IMR-90 (cell line): ENCODE results near the gene SIPA1. TPM values are rescaled to one million over a fixed set of nuclear protein-coding genes. Genes with fewer than 3 reads are reported as not detected.

Experiments used
- ATAC-seq: fragments of 200-7000 bp; cut with Tn5 transposase; 2 replicates; pipeline ENCODE4 v1.9.1; 2020; ENCODE audit warnings: low read depth, mild to moderate bottlenecking, moderate library complexity
- BruUV-seq: library from RNA; stranded (reverse); fragments of 400-500 nt; replicated peaks from 2 replicates; lab custom pipeline; 2021; lab: Mats Ljungman, UMichigan
- CTCF ChIA-PET: fragments of 300-600 bp; formaldehyde crosslinking; extraction: SDS; loops from one replicate; lab custom pipeline; 2021; ENCODE audit warnings: antibody characterized with exemption; lab: Yijun Ruan, JAX
- POLR2A ChIA-PET: fragments of 300-600 bp; sonication (Branson Sonifier 250); formaldehyde crosslinking; loops from one replicate; lab custom pipeline; 2022; ENCODE audit warnings: antibody characterized with exemption; ENCODE audit not compliant: unreplicated experiment; lab: Charles Lee
- DNase-seq: peaks from one replicate; pipeline ENCODE4 v3.0.0; 2013
- H2AFZ ChIP-seq: replicated peaks from 2 replicates; pipeline ENCODE3; 2013; ENCODE audit warnings: low read length, mild to moderate bottlenecking; ENCODE audit not compliant: poor library complexity
- H2AK5ac ChIP-seq: 2 replicates; pipeline ENCODE4 v1.6.1; 2013; ENCODE audit warnings: low read depth, low read length, inconsistent platforms
- H2AK9ac ChIP-seq: replicated peaks from 2 replicates; pipeline ENCODE3; 2013; ENCODE audit warnings: mild to moderate bottlenecking, low read depth, low read length, moderate library complexity; ENCODE audit not compliant: poor library complexity
- H2BK120ac ChIP-seq: 2 replicates; pipeline ENCODE4 v1.6.1; 2013; ENCODE audit warnings: low read depth, low read length, inconsistent platforms
- H2BK15ac ChIP-seq: 3 replicates; pipeline ENCODE4 v1.6.1; 2013; ENCODE audit warnings: low read depth, low read length, inconsistent platforms
- H2BK20ac ChIP-seq: 2 replicates; pipeline ENCODE4 v1.6.1; 2013; ENCODE audit warnings: low read depth, mild to moderate bottlenecking, inconsistent platforms, low read length, moderate library complexity
- H2BK5ac ChIP-seq: 2 replicates; pipeline ENCODE4 v1.6.1; 2013; ENCODE audit warnings: mild to moderate bottlenecking, low read depth, low read length, inconsistent platforms; ENCODE audit not compliant: poor library complexity, severe bottlenecking
- H3K14ac ChIP-seq: replicated peaks from 2 replicates; pipeline ENCODE4 v1.6.1; 2013; ENCODE audit warnings: low read depth, low read length, inconsistent platforms
- H3K18ac ChIP-seq: 2 replicates; pipeline ENCODE4 v1.6.1; 2013; ENCODE audit warnings: low read depth, low read length, control low read depth
- H3K23ac ChIP-seq: 2 replicates; pipeline ENCODE4 v1.6.1; 2013; ENCODE audit warnings: low read depth, low read length, inconsistent platforms
- H3K27ac ChIP-seq: 2 replicates; pipeline ENCODE4 v1.5.1; 2013; ENCODE audit warnings: mild to moderate bottlenecking, control low read depth, low read length; ENCODE audit not compliant: insufficient read depth
- H3K27me3 ChIP-seq: 2 replicates; pipeline ENCODE4 v1.6.1; 2013; ENCODE audit warnings: low read length; ENCODE audit not compliant: control insufficient read depth, insufficient read depth
- H3K36me3 ChIP-seq: 2 replicates; pipeline ENCODE4 v1.6.1; 2013; ENCODE audit warnings: low read length, mixed read lengths; ENCODE audit not compliant: control insufficient read depth, insufficient read depth
- H3K4ac ChIP-seq: 2 replicates; pipeline ENCODE4 v1.6.1; 2013; ENCODE audit warnings: low read depth, low read length, inconsistent platforms
- H3K4me1 ChIP-seq: 2 replicates; pipeline ENCODE4 v1.6.1; 2013; ENCODE audit warnings: low read length, mixed read lengths; ENCODE audit not compliant: control insufficient read depth, insufficient read depth
- H3K4me2 ChIP-seq: 2 replicates; pipeline ENCODE4 v1.6.1; 2013; ENCODE audit warnings: low read depth, mild to moderate bottlenecking, control low read depth, low read length, moderate library complexity
- H3K4me3 ChIP-seq: 2 replicates; pipeline ENCODE4 v1.5.1; 2013; ENCODE audit warnings: low read depth, mild to moderate bottlenecking, control low read depth, low read length, moderate library complexity; ENCODE audit not compliant: insufficient read depth
- H3K56ac ChIP-seq: 2 replicates; pipeline ENCODE4 v1.6.1; 2013; ENCODE audit warnings: low read length, inconsistent platforms; ENCODE audit not compliant: insufficient read depth; ENCODE audit errors: extremely low read depth
- H3K79me1 ChIP-seq, 2 experiments: 2 replicates each; pipeline ENCODE4 v1.6.1; 2013; ENCODE audit warnings: low read length in 2 of 2, inconsistent platforms in 1 of 2, low read depth in 1 of 2
- H3K9ac ChIP-seq: 2 replicates; pipeline ENCODE4 v1.6.1; 2013; ENCODE audit warnings: low read depth, low read length, control low read depth
- H3K9me1 ChIP-seq: 2 replicates; pipeline ENCODE4 v1.6.1; 2013; ENCODE audit warnings: low read length, inconsistent platforms; ENCODE audit not compliant: insufficient read depth
- H3K9me3 ChIP-seq: 2 replicates; pipeline ENCODE4 v1.6.1; 2013; ENCODE audit warnings: low read length; ENCODE audit not compliant: control insufficient read depth, insufficient read depth
- H4K20me1 ChIP-seq: 2 replicates; pipeline ENCODE4 v1.6.1; 2013; ENCODE audit warnings: low read length, inconsistent platforms; ENCODE audit not compliant: insufficient read depth
- H4K5ac ChIP-seq: 2 replicates; pipeline ENCODE4 v1.6.1; 2013; ENCODE audit warnings: mild to moderate bottlenecking, low read depth, low read length, control low read depth
- H4K8ac ChIP-seq, 2 experiments: 2 replicates each; pipeline ENCODE4 v1.6.1; 2013; ENCODE audit warnings: low read depth in 2 of 2, low read length in 2 of 2, control low read depth in 1 of 2, inconsistent platforms in 1 of 2
- H4K91ac ChIP-seq: 2 replicates; pipeline ENCODE4 v1.6.1; 2013; ENCODE audit warnings: low read depth, low read length, inconsistent platforms; ENCODE audit not compliant: insufficient read depth
- ELK1 ChIP-seq: fragments of 150-350 bp; IDR thresholded peaks from 2 replicates; pipeline ENCODE4 v1.6.1; 2016; ENCODE audit warnings: low read depth, mild to moderate bottlenecking, low read length, moderate library complexity, borderline replicate concordance
- RFX5 ChIP-seq: IDR thresholded peaks from 2 replicates; pipeline ENCODE4 v1.8.0; 2012; ENCODE audit warnings: low read depth, mild to moderate bottlenecking, low read length, moderate library complexity
- WGBS, 2 experiments: methylation state at CpG; one replicate each; pipeline versions ENCODE4 v1.1.5 to v1.1.7; 2013; ENCODE audit warnings: missing lambda C conversion rate in 2 of 2; ENCODE audit not compliant: insufficient read length in 1 of 2; ENCODE audit errors: extremely low coverage in 2 of 2; 5-methylcytosine and 5-hydroxymethylcytosine counted together
- dilution Hi-C: fragments of 300-500 bp; cut with HindIII; formaldehyde crosslinking; loops from one replicate; pipeline ENCODE4 v1.14.3; 2018; ENCODE audit warnings: low sequenced_read_pairs; ENCODE audit not compliant: unreplicated experiment
- in situ Hi-C: fragments of 300-500 bp; cut with MboI; formaldehyde crosslinking; loops from 3 replicates; pipeline ENCODE4 v1.14.3; 2019; ENCODE audit warnings: low sequenced_read_pairs, inconsistent platforms, mixed read lengths
- intact Hi-C: fragments of 100-400 bp; cut with micrococcal nuclease; formaldehyde crosslinking; loops from 2 replicates; pipeline ENCODE4 v1.10.0; 2022
- polyA plus RNA-seq, 3 experiments: library from polyadenylated mRNA; depleted of rRNA; stranded (reverse); fragments of >200 nt; gene quantifications; 2 replicates each; pipeline ENCODE4 v1.2.3, GENCODE V29; 2012; ENCODE audit warnings: low replicate concordance in 1 of 3
- total RNA-seq: library from RNA; depleted of rRNA; stranded (reverse); fragments of >200 nt; gene quantifications from 2 replicates; pipeline ENCODE4 v1.2.3, GENCODE V29; 2012

The SIPA1 gene
- total and polyA plus RNA-seq, 2 of the 4 experiments (the other 2 are of a cell fraction), result 10.6 to 39.7 TPM

GRCh38 chr11:65613091-65613928 lies 24.6 kb upstream of the SIPA1 start:
- Histone ChIP-seq H3K27me3 (no peaks in the 10 kb centered on the region), H2BK15ac (no peak overlapping the region), H3K56ac (no peak overlapping the region), H3K9me1 (0 out of 2 replicates have a peak, but pooled peaks cover 14% of the 10 kb centered on the region), H2AK9ac (peak overlapping the region; percentile 100), H2BK5ac (peak overlapping the region; percentile 26), H4K8ac (peak overlapping the region; percentile 72 to 79; a peak in 2 of 4 replicates), H2BK20ac (no peak overlapping the region), H3K18ac (no peak overlapping the region), H4K20me1 (peaks cover 36% of the 10 kb centered on the region), H4K91ac (peak overlapping the region; percentile 58), H3K79me1 (peaks cover 9 to 74% of the 10 kb centered on the region in 2 experiments), H3K23ac (no peak overlapping the region), H3K27ac (peak overlapping the region; percentile 93), H4K5ac (no peak overlapping the region), H3K4me1 (peaks cover 19% of the 10 kb centered on the region), H3K9ac (peak overlapping the region; percentile 96), H2BK120ac (peak overlapping the region; percentile 36; the same call in 1 of the 2 replicates), H3K4me3 (peak overlapping the region; percentile 90), H3K14ac (no peak overlapping the region), H3K36me3 (peaks cover 15% of the 10 kb centered on the region), H2AK5ac (peak overlapping the region; percentile 57), H3K4ac (peak overlapping the region; percentile 91), H2AFZ (peak overlapping the region; percentile 96), H3K4me2 (peak overlapping the region; percentile 2), H3K9me3 (no peaks in the 10 kb centered on the region)
- in situ Hi-C loops, result no loop called here
- 62% methylated on average over 9 of the region's 43 CpGs; no CpG with 5 or more reads in 1 of the 2 experiments for WGBS, 2 experiments
- TF ChIP-seq RFX5, result no peak
- no peak for TF ChIP-seq ELK1
- dilution Hi-C loops, result no loop called here
- BruUV-seq, result no TSS peak
- no peak for ATAC-seq
- CTCF ChIA-PET, result no interaction called here
- POLR2A ChIA-PET, result no interaction called here
- DNase-seq, result no peak
- intact Hi-C loops, result no loop called here
